NOMO-1 (cell line): Measurements from ENCODE around the gene SOX3.
A peak's percentile ranks its signal among the peaks of the same experiment; 100 is the strongest.

Experiments
- DNase-seq, 2 experiments: peaks; one replicate each; lab custom pipeline; 2025; ENCODE audit not compliant: unreplicated experiment in 2 of 2; lab: John Stamatoyannopoulos, UW

Gene SOX3

DNA sequence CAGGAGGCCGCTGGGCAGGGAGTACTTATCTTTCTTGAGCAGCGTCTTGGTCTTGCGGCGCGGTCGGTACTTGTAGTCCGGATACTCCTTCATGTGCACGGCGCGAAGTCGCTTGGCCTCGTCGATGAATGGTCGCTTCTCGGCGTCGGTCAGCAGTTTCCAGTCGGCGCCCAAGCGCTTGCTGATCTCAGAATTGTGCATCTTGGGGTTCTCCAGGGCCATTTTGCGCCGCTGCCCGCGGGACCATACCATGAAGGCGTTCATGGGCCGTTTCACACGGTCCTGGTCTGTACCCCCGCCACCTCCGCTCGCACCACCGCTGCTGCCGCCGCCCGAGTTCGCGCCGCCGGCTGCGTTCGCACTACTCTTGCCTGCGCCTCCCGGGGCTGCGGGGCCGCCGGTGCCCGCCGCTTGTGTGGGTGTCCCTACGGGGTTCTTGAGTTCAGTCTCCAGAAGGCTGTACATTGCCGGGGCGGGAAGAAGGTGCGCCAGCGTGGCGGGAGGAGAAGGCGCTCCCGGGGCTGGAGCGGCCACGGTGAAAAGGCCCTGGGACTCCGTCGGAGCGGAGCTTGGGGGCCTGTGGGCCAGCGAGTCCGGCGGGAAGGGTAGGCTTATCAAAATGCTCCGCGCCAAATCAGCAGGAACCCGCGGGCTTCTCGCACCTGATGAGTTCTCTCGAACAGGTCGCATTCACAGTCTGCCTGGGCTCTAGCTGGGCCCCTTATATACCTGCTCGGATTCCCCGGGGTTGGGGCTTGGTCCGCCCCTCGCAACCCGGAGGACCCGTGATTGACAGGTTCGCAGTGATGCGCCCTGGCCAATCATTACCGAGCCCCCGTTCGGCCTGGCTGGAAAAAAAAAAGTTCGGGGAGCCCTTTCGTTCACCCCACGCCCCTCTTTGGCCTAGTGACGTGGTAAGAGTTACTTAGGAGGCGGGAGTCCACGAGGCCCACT is at the start of gene SOX3:
SOX3 (minus strand) TSS at position 699 of the 954 bp plus-strand sequence; CDS start at position 690, 9 bp downstream.
- DNase-seq = no peak

DNA sequence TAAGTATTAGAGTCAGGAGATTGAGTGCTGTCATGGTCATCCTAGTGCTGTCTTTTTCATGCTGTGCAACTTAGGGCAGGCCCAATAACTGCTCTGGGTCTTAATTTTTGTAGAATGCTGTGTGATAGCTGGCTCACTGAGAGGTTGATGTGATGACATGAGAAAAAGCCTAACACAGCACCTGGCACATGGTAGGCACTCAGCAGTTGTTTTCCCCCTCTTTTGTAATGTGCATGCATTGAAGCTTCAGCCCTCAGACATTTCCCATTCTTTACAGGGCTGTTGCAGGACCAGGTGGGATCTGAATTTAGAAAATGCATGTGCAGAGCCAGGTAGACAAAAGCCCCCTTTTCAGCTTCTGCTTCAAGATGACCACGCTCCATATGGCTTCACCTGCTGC is 44.1 kb upstream of the SOX3 start:
- DNase-seq = no peak

DNA sequence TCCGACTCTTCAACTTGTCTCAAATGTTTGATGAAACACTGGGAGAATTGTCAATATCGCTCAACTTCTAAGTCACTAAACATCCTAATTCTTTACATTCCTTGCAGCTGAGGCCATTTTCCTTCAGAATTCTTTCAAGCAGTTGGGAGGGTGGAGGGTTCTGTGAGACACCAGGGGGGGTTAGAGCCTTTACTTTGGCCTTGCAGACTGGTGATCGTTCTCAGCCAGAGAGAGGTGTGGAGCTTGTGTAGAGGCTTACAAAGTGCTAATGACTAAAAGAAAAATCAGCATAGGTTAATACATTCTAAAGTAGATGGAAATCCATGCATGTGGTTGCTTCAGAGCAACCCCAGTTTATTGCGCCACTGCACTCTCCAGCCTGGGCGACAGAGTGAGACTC is 21.3 kb upstream of the SOX3 start:
- no peak for DNase-seq

DNA sequence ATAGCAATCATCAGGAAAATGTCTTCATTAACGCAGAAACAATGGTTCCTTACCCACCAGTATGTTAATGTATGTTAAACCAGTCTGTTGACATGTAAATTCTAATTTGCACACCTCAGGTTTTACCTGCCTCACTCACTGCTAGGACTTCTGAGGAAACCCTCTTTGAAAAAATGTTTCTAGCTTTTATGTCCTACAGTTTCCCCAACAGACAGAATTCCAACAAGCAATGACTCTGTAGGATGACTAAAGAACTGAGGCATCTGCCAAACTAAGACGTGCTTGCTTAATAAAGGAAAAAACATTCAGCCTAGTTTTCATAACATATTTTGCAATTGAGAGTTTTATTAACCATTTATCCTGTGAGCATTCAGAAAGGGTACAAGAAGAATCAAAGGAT is 20.6 kb upstream of the SOX3 start:
- DNase-seq = no peak

DNA sequence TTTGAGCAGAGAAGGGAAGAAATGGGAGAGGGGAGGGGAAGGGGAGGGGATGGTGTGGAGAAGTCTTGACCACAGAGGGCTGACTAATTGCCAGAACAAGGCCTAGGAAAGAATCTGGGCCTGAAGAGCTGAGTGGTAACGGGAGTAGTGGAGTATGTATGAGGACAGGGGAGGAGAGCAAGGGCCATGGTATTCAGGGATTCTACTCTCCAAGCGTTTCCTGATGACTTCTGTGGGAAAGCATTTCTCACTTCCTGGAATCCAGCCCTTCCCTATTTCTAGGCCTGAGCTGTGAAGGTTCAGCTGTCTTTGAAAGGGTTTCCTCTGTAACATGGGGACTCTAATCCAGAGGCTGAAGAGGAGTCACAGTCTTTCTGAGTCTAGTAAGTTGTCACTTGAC is 19.7 kb upstream of the SOX3 start:
- no peak for DNase-seq

DNA sequence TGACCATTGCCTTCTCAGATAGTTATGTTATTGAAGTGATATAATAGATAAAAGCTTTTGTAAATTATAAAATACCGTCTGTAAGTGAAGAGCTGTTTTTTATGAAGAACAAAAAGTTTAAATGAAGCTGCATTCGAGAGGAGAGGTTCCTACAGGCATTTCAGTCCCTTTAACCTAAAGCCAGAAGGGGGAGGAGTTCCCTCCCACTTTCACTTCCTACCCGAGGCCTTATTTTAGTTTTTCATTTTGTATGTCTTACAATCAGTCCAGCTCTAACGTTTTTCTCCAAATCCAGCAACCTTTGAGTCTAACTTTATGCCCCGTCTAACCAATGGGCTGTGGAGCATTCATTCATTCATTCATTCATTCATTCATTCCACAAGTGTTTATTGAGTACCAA is 16.5 kb upstream of the SOX3 start:
- peak in 1 of 2 experiments; percentile 16 for DNase-seq

DNA sequence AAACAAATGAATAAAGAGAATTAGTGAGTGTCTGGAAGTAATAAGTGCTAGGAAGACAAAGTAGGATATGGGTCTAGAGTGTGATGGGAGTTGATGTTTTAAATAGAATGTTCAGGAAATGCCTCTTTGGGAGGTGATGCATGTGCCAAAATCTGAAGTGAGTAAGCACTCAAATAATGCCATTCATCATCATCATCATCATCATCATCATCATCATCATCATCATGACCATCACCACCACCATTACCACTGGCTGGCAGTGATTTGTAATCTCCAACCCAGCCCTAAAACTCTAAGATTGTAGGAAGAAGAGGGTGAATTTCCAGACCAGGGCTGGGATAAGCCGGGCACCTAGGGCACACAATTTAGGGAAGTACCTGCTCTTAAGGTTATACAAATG is 9.7 kb upstream of the SOX3 start:
- DNase-seq = no peak

DNA sequence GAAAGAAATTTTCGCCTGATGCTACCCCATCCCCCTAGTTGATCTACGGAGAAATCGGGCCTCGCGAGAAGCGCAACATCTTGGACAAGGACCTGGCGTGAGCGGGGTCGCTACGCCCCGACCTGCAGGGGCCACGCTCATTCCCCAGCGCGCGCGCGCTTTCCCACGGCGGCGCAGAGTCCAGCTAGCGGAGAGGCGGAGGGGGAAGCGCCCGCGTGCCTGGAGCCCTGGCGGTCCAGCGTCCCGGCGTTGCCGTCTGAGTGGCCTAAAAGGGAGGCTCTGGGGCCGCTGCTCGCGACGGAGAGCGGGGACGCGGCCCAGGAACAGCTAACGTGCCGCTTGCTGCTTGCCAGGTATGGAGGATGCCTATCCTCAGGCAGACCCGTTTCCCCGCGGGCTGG is 6.0 kb upstream of the SOX3 start:
- no peak for DNase-seq

DNA sequence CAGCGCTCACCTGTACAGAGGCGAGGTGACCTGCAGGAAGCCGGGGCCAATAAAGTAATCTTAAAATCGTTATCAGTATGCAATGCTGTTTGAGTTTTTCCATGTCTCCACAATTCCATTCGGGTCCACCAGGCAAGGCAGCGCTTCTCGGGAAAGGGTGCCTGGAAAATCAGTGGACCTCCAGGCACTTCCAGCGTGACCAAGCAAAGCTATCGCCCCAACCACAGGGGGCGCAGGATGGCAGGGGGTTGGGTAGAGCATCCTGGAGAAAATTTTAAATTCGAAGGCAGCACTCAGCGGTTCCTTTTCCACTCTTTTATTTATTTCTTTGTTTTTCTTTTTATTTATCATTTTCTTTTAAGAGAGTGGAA is 5.4 kb upstream of the SOX3 start:
- no peak for DNase-seq

DNA sequence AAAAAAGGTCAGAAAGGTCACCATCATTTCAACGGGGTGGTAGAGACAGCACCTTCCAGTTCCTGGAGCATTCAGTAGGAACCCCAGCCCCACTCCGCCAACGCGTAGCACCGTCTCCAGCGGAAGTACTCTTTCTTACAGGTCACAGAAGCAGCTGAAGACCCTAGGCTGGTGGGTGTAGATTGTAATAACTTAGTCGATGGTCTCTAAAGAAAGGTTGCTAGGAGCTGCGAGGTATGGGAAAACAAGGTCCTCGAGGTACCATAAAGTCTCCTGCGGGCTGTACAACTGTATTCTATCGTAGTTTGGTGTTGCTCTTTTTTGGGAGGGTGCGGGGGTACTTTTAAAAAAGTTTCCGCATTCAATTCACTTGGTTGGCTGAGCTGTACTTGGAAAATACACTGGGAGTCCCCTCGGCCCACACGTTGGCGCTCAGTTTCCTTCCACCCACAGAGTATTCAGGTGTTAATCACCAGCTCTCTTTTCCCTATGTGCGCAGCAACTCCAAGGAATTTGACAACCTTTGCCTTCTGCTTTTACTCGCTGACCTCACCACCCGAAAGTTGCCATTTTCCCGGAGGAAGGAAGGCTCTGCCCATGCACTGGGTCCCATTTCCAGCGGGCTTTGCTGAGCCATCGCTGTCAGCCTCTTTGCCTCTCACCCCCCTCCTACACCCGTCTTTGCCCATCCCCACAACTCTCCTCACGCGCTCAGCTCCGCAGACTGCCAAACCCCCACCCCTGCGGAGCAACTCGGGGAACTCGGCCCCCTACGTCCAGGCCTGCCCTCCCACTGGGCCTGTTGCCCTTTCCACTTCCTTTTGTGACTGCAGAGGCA is 4.8 kb upstream of the SOX3 start:
- no peak for DNase-seq

DNA sequence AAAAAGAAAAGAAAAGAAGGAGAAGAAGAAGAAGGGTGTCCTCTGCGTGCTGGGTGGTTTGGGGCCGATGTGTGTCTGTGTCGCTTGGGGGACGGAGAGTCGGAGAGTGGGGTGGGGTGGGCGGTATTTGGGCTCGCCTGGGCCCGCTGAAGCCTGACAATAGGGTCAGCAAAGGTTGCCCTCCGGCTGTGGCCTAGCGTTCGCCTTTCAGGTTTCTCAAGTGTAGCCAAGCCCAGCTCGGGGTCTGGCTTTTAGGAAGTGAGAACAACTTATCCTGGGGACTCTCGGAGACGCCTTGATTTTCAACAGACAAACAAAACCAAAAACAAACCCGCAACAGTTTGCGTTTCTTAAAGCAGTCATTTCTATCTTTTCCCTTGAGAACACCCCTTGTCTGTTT is 4.1 kb upstream of the SOX3 start:
- DNase-seq = no peak

DNA sequence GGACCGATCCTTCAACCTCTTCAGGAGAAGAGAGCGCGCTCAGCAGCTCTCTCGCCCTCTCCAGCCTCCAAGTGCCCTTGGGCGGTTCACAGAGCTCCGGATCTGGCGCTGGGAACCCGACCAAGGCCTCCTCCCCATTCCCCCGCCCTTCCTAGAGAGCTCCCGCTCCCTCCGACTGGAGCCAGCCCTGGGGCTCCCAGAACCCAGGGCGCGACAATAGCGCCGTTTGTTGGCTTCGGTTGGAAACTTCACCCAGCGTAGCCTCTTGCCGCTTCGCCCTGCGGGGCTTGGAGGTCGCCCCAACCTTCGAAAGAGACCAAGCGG is 3.1 kb upstream of the SOX3 start:
- DNase-seq = no peak

DNA sequence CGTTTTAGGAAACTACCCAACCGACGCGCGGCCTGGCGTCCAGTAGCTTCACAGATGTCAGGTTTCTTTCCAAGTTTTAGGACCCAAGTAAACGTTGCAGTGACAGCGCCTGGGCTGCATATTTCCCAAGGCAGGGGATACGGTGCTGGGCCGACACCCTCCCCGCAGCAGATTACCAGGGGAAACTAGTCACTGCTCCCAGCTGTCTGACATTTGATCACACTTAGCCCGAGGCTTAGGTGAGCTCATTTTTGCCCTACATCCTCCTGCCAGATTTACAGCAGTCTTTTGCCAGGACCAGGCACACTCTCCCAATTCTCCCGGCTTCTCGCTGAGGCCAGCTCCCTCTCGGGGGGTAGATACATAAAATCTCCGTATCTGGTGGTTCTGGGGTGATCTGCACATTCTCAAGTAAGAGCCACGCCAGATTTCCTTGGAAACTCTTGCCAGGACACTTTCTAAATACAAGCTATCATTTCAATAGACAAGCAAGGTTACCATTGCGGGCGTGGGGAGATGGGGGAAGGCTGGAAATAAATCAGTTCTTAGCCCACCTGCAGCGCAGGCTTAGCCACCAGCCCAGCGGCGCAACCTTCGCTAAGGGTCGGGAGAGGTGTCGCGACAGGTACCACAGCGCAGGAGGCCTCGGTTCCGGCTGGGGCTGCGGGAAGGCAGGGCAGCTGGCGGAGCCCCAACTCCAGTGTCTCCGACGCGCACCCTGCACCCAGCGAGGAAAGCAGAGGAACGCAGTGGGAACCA is 2.5 kb upstream of the SOX3 start:
- no peak for DNase-seq

DNA sequence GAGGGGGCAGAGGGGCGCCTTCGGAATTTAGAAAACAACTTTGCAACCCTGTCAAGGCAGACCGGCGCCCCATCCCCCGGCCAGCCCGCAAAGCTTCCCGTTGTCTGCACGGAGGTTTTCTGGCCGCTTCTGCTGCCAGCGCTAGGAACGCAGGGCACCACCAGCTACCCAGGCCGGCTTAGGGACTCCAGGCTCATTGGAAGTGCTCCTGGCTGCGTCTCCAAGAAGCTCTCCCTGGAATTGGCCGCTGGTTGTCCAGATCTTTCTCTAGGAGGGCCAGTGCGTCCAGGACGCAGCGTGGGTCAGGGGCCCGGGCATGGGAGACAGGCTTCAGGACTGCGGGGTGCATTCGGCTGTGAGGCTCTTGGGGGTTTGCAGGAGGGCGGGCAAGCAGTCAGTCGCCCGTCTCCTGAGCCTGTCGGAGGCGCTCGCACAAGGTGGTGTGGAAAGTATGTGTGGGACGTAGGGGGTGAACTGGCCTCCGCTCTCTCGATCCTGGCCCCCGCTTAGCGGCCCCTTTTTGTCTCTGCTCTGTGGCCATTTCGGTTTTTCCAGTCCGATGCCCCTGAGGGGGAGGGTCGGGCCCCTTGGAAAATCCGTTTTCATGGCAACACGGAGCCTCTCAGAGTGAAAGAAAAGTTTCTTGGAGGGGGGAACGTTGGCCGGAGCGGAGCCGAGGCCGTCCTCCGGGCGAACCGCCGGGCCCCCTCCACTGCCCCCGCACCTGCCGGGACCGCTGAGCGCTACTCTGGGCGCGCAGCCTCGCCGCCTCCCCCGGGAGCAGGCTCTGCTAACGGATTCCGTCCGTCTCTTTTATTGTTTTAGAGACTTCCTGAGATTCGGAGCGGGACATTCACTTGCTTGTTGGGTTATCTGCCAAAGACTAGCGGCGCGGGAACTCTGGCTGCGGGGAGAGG is 810 bp upstream of the SOX3 start:
- DNase-seq = no peak

DNA sequence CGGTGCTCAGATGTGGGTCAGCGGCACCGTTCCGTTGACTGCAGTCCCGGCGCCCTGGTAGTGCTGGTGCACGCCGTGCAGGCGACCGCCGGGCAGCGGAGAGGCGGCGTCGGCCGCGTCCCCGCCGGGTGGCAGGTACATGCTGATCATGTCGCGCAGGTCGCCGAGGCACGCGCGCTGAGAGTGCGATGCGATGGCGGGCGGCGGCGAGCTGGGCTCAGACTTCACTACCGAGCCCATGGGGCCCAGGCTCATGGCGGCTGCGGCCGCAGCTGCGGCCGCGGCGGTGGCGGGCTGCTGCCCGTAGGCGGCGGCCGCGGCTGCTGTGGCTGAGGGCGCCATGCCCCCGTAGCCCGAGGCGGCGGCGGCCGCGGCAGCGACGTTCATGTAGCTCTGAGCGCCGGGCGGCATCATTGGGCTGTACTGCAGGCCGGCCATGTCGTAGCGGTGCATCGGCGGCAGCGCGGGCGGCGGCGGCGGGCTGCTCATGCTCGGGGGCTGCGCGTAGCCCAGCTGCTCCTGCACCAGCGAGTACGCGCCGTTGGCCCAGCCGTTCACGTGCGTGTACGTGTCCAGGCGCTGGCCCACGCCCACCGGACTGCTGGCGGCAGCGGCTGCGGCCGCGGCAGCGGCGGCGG is 1.0 kb downstream of the SOX3 start:
- DNase-seq = no peak

DNA sequence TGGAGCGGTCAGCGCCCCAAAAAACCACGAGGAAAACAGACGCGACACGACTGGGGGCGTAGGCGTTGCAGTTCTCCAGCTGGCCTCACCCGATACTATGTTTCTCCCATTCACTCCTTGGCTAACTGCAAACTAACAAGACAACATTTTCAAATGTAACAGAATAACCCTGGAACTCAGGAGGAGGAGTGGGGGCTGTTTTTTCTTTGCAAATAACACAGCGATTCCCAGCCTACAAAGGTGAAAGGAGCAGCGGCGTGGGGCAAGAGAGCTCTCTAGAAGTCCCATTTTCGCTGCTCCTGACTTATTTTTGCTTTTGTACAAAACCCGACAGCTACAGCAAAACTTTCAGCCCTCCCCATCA is 1.6 kb downstream of the SOX3 start:
- DNase-seq = no peak

DNA sequence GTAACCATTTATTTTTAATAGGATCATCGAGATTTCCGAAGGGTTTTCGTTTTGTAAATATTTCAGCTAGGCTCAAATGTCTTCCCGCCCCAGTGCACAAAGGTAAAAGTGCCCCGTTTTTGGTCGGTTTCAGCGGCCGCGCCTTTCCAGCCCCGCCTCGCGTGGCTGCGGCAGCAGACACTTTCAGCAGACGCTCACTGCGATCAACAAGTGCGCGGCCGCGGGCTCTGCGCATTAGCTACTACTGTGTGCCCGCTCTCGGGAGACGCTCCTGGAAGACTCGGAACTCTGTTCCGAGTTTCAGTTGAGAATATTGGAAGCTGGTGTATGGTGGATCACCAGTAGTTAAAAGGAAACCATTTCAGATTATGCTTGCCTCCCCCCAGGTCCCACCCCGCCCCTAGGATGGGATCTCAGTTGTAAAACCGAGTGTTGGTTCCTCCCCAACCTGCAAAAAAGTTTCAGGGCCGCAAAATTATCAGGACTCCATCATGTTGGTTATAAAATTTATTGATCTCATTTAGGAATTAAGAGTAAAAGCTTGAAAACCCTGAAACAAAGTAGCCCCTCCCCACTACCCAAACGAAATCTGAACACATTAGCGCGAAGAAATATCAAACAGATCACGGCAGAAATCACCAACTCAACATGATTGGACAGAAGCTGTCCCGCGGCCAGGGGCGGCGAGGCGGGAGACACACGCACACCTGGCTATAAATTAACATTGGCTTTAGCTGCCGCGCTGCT is 2.2 kb downstream of the SOX3 start:
- DNase-seq = no peak

DNA sequence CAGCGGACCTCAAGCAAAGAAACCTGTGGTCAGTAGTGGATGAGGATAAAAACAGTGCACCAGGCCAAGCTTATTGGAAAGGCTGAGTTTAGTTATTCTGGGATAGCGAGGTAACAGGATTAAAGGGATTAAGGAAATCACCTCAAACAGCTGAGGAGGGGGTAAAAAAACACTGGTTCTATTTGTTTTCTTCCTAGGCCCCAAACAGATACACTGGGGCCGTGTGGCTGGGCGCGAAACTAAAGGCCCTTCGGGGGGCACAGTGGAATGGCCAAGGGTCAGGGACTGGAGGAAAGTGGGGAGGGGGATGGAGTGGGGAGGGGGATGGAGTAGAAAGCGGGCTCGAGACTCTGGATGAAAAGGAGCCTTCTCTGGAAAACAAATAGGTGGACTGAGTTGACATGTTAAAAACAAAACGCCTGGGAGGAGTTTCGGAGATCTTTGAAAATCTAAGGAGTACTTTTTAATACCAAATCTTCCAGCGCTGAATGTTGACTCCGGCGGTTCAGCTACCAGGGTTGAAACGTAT is 2.9 kb downstream of the SOX3 start:
- no peak for DNase-seq

DNA sequence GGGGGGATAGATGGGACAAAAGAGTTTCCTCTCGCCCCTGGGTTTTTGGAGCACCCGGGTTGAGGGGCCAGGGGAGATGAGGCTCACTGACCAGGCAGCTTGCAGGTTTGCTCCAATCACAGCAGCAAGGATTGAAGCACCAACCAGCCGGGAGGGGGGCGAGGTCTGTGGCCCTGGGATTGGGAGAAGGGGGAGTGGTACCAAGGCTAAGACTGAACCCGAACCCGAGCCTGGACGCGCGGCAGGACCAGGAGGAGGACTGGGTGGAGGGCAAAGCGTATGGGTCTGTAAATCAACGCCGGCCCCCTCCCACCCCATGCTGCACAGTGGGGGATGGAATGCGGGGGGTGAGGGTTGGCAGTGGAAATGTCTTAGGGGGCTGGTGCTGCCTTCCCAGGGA is 3.5 kb downstream of the SOX3 start:
- no peak for DNase-seq
